Stimulated activated naive CD8-positive, alpha-beta T cell treated with anti-CD3 and anti-CD28 coated beads, Interleukin-15, Interleukin-2, amounts not matched to agents 100 ng/mL and 50 ng/mL, for 24 hours (primary cell): Measurements from ENCODE around the gene GPR89B.
"Not testable (repeated sequence)": the region's sequence is repeated elsewhere in the genome, so short reads cannot be mapped to it uniquely, and the experiment has no call there.

Experiments used
- H3K27ac Mint-ChIP-seq: one replicate; pipeline ENCODE4 v1.8.0; 2021; ENCODE audit warnings: mild to moderate bottlenecking, mixed read lengths
- H3K27me3 Mint-ChIP-seq: one replicate; pipeline ENCODE4 v1.8.0; 2021; ENCODE audit warnings: mixed read lengths
- H3K36me3 Mint-ChIP-seq: one replicate; pipeline ENCODE4 v1.8.0; 2021; ENCODE audit warnings: low read depth, mixed read lengths
- H3K4me1 Mint-ChIP-seq: one replicate; pipeline ENCODE4 v1.8.0; 2021; ENCODE audit warnings: low read depth, mixed read lengths
- H3K4me3 Mint-ChIP-seq: one replicate; pipeline ENCODE4 v1.8.0; 2021; ENCODE audit warnings: mild to moderate bottlenecking, mixed read lengths
- H3K9me3 Mint-ChIP-seq: one replicate; pipeline ENCODE4 v1.8.0; 2021; ENCODE audit warnings: mixed read lengths

GPR89B gene

DNA sequence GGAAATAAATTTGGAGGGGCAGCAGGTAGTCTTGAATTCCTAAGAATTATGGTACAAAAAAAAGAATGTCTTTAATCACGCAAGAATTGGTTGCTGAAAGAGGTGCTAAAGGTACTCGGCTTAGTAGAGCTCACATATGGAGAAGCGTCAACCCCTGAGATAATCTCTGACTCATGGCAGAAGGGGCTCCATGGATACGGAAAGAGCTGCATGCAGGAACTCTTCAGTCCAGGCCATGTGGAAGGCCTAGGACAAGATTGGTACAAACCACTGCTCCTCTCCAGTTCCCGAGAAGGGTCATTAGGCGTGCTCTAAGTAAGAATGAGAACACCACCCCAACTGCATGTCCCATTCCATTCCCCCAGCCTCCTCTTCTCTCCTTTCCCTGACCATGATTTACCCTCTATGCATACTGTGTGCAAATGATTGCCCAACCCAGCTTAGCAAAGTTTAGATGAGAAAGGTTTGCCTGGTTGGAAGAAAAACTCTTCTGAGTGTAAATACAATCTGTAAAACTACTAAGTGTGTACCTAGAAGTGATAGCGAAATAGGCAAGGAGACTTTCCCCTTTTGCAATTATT is 14.8 kb upstream of the GPR89B start:
- Mint-ChIP-seq H3K27me3 (peaks cover 21% of the 10 kb centered on the region), H3K27ac (no peak overlapping the region), H3K9me3 (no peaks in the 10 kb centered on the region)

DNA sequence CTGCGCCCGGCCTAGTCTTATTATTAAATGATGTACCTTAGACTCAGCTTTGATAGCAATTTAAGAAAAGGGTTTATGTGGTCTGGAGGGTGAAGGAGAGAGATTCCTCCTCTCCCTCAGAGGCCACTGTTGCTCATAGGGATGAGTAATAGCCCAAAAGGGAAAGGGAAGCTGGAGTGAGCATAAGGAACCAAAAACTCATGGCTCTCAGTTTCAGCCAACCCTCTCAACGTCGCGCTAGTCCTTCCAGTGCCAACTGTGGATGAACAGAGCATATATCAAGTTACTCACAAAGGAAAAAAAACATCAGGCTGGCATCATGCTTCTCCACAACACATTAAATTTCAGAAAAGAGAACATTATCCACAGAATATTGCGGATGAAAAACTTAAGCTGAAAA is 8.3 kb upstream of the GPR89B start:
- Mint-ChIP-seq H3K36me3 (no peaks in the 10 kb centered on the region), H3K27ac (no peak overlapping the region), H3K4me1 (peaks cover 6% of the 10 kb centered on the region), H3K9me3 (no peaks in the 10 kb centered on the region), H3K27me3 (peaks cover 7% of the 10 kb centered on the region), H3K4me3 (no peak overlapping the region)

More for the DNA sequence above, 14.8 kb upstream of the GPR89B start:
- Mint-ChIP-seq H3K4me3 (no peak overlapping the region), H3K4me1 (no peaks in the 10 kb centered on the region), H3K36me3 (no peaks in the 10 kb centered on the region)

DNA sequence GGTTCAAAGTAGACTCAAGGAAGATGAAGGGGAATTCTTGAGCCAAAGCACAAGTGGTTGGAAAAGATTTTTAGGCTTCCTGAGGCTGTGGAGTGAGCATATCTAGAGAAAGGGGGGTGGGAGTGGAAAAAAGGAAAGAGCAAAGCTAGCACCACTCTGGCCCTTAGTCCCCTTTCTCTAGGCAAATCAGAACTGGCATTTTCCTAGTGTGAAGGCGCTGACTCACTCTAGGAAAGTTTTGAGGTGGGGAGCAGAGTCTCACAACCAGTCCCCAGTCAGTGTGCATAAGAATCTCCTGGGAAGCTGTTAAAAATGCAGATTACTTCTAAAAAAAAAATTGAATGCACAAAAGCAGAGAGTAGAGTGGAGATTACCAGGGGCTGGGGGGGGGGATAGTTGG is 3.4 kb upstream of the GPR89B start:
- Mint-ChIP-seq H3K36me3 (no peaks in the 10 kb centered on the region), H3K4me3 (no peak overlapping the region), H3K4me1 (peaks cover 13% of the 10 kb centered on the region), H3K9me3 (no peaks in the 10 kb centered on the region), H3K27ac (peak overlapping the region; percentile 41), H3K27me3 (no peaks in the 10 kb centered on the region)

DNA sequence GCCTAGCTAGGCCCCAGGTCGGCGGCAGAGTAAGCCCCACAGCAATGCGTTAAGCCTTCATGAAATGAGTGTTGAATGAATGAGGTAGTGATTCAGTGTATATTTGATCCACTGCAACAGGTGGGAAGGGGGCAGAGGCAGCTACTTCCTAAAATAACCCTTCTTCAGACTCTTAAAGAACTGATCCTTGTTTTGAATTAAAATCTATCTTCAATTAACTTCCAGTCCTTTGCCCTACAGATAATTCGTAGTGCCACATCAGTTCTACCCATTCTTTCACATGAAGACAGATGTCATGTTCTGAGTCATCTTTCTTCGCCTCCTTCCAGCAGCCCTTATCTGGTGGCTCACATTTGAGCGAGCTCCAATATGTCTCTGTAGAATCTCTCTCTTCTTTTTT is 1.0 kb upstream of the GPR89B start:
- not testable (repeated sequence) for H3K27ac Mint-ChIP-seq, H3K36me3 Mint-ChIP-seq, H3K9me3 Mint-ChIP-seq, H3K4me3 Mint-ChIP-seq, H3K27me3 Mint-ChIP-seq
- H3K4me1 Mint-ChIP-seq: peaks cover 36% of the 10 kb centered on the region

DNA sequence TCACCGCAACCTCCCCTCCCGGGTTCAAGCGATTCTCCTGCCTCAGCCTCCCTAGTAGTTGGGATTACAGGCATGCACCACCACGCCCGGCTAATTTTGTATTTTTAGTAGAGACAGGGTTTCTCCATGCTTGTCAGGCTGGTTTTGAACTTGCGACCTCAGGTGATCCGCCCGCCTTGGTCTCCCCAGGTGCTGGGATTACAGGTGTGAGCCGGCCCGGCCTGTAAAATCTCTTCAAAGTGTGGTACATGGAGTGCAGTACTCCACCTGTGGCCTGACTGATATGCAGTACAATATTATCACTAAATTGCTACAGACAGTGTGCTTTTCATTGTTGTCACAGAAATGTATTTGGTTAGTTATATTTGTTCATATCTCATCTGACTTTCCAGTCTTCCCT is 531 bp upstream of the GPR89B start:
- H3K4me3 Mint-ChIP-seq, H3K27ac Mint-ChIP-seq, H3K27me3 Mint-ChIP-seq, H3K9me3 Mint-ChIP-seq: not testable (repeated sequence)
- Mint-ChIP-seq H3K4me1 (peaks cover 40% of the 10 kb centered on the region), H3K36me3 (peaks cover 13% of the 10 kb centered on the region)

DNA sequence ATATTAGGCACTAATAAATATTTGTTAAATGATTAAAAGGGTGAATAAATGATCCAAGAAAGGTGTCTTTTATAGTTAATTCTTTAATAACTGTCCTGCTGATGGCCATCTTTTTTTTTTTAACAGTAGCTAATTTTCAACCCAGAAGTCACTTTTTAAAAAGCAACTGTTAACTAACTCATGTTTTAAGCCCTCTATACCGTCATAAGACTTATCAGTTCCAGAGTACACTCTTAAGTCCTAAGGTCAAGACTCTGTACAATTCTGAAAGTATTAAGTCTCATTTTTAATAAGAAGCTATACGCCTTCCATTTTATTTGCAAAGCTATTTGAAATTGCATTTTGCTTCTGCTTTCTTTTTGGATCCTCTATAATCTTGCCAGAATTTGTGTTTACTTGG is 2.9 kb downstream of the GPR89B start:
- H3K9me3 Mint-ChIP-seq, H3K27ac Mint-ChIP-seq, H3K27me3 Mint-ChIP-seq: not testable (repeated sequence)
- H3K4me1 Mint-ChIP-seq: peaks cover 32% of the 10 kb centered on the region
- peaks cover 13% of the 10 kb centered on the region for H3K36me3 Mint-ChIP-seq
- H3K4me3 Mint-ChIP-seq: peak overlapping the region; percentile 84

DNA sequence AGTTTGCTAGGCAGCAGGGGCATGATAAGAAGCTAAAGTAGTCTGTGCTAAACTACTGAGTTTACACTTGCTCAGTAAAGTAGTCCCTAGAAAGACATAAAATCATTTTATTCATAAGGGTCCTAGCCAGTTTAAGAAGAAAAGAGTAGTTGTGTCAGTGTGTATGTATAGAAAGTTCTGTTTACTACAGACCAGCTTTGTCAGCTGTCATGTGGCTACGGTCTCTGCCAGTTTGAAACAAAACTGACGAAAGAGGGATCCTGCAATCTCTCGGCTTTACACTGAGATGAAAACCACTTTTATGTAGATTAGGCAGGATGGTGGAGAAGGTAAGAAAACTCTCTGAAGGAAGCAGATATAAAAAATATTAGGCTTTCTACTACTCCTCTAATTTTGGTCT is 7.1 kb downstream of the GPR89B start:
- H3K27ac Mint-ChIP-seq, H3K9me3 Mint-ChIP-seq, H3K4me3 Mint-ChIP-seq, H3K27me3 Mint-ChIP-seq: not testable (repeated sequence)
- H3K4me1 Mint-ChIP-seq: peaks cover 23% of the 10 kb centered on the region
- H3K36me3 Mint-ChIP-seq: peaks cover 18% of the 10 kb centered on the region

DNA sequence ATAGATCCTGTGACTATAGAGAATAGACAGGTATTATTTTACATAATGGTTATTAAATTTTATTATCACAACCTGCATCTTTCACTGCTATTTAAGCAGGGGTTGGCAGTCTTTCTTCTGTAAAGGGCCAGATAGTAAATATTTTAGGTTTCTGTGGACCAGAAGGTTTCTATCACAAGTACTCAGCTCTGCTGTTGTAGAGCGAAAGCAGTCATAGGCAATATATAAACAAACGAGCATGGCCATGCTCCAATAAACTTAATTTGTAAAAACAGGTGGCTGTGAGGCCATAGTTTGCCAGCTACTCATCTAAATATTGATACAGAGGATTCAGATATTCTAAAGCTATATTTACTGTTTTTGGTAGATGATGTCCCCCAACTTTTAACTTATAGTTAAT is 12.2 kb downstream of the GPR89B start:
- H3K9me3 Mint-ChIP-seq, H3K36me3 Mint-ChIP-seq, H3K4me1 Mint-ChIP-seq, H3K27me3 Mint-ChIP-seq, H3K27ac Mint-ChIP-seq, H3K4me3 Mint-ChIP-seq: not testable (repeated sequence)

DNA sequence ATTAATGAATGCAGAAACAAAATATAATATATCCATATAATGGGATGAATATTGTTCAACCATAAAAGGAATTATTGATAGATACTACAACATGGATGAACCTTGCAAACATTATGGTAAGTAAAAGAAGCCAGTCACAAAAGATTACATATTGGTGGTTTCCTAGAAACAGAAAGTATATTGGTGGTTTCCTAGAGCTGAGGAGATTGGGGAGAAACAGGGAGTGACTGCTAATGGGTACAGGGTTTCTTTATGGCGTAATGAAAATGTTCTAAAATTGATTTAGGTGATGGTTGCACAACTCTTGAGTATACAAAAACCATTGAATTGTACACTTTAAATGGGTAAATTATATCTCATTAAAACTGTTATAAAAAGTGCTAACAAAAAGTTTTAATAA is 14.3 kb downstream of the GPR89B start:
- not testable (repeated sequence) for H3K27me3 Mint-ChIP-seq, H3K4me1 Mint-ChIP-seq, H3K36me3 Mint-ChIP-seq, H3K4me3 Mint-ChIP-seq, H3K9me3 Mint-ChIP-seq, H3K27ac Mint-ChIP-seq

DNA sequence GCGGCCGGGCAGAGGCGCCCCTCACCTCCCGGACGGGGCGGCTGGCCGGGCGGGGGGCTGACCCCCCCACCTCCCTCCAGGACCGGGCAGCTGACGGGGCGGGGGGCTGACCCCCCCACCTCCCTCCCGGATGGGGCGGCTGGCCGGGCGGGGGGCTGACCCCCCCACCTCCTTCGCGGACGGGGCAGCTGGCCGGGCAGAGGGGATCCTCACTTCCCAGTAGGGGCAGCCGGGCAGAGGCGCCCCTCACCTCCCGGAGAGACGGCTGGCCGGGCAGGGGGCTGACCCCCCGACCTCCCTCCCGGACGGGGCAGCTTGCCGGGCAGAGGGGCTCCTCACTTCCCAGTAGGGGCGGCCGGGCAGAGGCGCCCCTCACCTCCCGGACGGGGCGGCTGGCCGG is 21.3 kb downstream of the GPR89B start:
- not testable (repeated sequence) for H3K27ac Mint-ChIP-seq, H3K27me3 Mint-ChIP-seq

DNA sequence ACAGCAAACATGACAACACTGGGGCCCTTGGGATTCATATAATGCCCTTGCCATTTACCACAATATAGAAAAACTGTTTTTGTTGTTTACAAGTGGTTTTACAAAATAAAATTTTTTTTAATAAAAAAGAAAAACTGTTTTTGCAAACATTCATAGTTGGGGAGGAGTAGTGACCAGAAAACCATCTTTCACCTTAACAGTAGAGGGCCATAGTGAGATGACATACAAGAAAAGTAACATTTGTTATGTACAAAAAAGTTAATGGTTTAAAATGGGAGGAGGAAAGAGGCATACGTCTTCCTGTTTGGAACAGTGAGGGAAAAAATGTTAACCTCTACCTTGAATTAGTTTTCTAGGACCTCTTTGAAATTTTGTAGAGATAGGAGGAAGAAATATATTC is 30.7 kb downstream of the GPR89B start:
- H3K4me1 Mint-ChIP-seq, H3K27ac Mint-ChIP-seq, H3K27me3 Mint-ChIP-seq, H3K9me3 Mint-ChIP-seq, H3K4me3 Mint-ChIP-seq, H3K36me3 Mint-ChIP-seq: not testable (repeated sequence)

More for the DNA sequence above, 21.3 kb downstream of the GPR89B start:
- H3K4me1 Mint-ChIP-seq, H3K36me3 Mint-ChIP-seq, H3K9me3 Mint-ChIP-seq, H3K4me3 Mint-ChIP-seq: not testable (repeated sequence)

DNA sequence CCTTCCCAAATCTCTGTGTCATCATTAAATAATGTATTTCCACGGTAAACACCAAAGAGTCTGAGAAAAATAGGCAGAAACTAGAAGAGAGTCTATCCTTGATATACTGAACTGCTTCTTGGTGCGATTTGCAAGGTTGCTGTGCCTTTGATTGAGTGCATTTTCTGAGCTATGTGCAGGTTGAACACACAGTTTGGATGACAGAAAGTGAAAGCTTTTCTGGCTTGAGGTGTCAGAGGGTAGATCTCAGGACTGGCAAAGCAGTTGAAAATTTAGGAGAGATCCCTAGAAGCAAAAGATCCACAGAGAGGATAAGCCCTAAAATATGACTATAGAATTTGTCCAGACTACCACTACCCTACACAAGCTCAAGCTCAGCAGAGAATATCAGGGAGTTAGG is 31.5 kb downstream of the GPR89B start:
- not testable (repeated sequence) for H3K27me3 Mint-ChIP-seq, H3K27ac Mint-ChIP-seq, H3K4me1 Mint-ChIP-seq, H3K9me3 Mint-ChIP-seq, H3K4me3 Mint-ChIP-seq, H3K36me3 Mint-ChIP-seq

DNA sequence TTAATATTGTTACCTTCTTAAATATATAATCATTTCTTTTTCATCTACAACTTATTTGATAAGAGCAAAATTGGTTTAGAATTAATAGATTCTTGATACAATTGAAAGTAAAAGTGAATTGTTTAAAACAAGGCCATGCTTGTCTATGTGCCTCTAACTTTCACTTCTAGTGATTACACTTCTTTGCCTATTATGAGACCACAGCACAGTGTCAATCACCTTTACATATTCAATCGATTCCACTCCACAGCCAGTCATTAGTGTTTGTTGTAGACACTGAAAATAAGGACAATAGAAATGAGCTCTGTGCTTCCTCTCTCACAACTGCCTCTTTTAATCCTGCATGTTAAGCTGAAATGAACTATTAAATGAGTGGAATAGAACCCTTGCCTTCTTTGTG is 36.4 kb downstream of the GPR89B start:
- not testable (repeated sequence) for H3K36me3 Mint-ChIP-seq, H3K4me1 Mint-ChIP-seq, H3K4me3 Mint-ChIP-seq, H3K27ac Mint-ChIP-seq, H3K27me3 Mint-ChIP-seq, H3K9me3 Mint-ChIP-seq

DNA sequence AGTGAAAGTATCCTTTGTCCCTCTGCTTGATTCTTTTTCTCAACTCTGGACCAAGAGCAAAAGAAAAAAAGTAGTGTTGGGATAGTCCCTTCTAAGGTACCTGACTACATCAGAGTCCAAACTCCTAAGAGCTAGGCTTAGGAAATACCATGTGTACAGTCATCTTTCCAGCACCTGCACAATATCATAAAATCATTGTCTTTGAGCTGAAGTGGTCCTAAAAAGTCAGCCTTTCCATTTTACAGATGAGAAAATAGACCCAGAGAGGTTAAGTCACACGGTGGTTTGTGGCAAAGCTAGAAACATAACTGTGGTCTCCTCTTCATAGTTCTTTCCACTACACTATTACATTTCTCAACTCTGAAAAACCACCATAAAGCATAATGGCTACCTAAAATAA is 38.4 kb downstream of the GPR89B start:
- not testable (repeated sequence) for H3K27me3 Mint-ChIP-seq, H3K4me3 Mint-ChIP-seq, H3K9me3 Mint-ChIP-seq, H3K36me3 Mint-ChIP-seq, H3K4me1 Mint-ChIP-seq, H3K27ac Mint-ChIP-seq

DNA sequence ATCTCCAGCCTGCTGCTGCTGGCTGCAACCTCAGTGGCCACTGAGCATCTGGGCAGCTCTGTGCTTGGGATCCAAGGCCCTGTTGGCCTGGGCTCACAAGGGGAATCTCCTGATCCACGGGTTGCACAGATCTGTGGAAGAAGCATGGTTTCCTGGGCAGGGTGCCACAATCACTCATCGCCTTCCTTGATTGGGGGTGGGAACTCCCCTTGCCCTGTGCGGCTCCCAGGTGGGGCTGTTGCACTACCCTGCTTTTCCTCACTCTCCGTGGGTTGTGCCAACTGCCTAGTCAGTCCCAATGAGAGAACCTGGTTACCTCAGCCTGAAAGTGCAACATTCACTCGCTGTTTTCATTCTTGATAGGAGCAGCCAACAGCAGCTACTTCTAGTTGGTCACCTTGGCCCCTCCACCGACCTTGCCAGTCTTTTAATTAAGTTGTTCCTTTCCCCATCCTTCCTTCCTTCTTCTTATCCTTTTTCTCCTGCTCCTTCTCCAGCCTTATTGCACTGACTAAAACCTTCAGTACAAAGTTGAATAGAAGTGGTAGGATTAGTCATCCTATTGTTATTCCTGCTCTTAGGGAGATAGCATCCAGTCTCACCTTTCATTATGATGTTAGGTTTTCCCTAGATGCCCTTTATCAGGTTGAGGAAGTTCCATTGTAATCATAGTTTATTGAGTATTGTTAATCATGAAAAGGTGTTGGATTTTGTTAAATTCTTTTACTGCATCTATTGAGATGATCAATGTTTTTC is 50.9 kb downstream of the GPR89B start:
- peaks cover 24% of the 10 kb centered on the region for H3K36me3 Mint-ChIP-seq
- not testable (repeated sequence) for H3K9me3 Mint-ChIP-seq, H3K27ac Mint-ChIP-seq, H3K4me1 Mint-ChIP-seq, H3K27me3 Mint-ChIP-seq, H3K4me3 Mint-ChIP-seq

DNA sequence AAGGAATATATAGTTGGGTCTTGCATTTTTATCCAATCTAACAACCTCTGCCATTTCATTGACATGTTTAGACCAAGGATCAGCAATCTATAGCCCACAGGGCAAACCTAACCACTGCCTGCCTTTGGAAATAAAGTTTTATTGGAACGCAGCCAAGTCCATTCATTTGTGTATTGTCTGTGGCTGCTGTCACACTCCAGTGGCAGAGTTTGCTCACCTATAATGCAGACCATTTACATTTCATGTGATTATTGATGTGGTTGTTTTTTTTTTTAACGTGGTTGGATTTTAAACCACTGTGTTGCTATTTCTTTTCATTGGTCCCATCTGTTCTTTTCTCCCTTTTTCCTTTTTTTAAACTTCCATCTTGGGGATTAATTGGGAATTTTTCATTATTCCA is 57.2 kb downstream of the GPR89B start:
- Mint-ChIP-seq H3K4me1 (peaks cover 14% of the 10 kb centered on the region), H3K27ac (peak overlapping the region; percentile 45), H3K36me3 (peaks cover 23% of the 10 kb centered on the region)
- H3K9me3 Mint-ChIP-seq, H3K27me3 Mint-ChIP-seq, H3K4me3 Mint-ChIP-seq: not testable (repeated sequence)
